GM12872 (cell line): ENCODE data around the gene PPP2R5C.

Source experiments
- TF ChIP-seq, protein P1 (sequence below): IDR thresholded peaks from 3 replicates; pipeline ENCODE4 v1.5.1; 2011; ENCODE audit warnings: low read depth, mild to moderate bottlenecking, low read length, moderate library complexity; ENCODE audit not compliant: insufficient read depth

Gene PPP2R5C

DNA sequence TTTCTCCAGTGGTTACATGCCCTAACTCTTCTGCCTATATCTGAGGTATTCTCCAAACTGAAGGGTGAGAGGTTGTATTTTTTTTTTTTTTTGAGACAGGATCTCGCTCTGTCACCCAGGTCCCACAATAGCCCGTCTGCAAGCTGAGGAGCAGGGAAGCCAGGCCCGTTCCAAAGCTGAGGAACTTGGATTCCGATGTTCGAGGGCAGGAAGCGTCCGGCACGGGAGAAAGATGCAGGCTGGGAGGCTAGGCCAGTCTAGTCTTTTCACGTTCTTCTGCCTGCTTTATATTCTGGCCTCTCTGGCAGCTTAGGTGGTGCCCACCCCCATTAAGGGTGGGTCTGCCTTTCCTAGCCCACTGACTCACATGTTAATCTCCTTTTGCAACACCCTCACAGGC, 135.8 kb downstream of the PPP2R5C start:
- TF ChIP-seq, protein P1, sequence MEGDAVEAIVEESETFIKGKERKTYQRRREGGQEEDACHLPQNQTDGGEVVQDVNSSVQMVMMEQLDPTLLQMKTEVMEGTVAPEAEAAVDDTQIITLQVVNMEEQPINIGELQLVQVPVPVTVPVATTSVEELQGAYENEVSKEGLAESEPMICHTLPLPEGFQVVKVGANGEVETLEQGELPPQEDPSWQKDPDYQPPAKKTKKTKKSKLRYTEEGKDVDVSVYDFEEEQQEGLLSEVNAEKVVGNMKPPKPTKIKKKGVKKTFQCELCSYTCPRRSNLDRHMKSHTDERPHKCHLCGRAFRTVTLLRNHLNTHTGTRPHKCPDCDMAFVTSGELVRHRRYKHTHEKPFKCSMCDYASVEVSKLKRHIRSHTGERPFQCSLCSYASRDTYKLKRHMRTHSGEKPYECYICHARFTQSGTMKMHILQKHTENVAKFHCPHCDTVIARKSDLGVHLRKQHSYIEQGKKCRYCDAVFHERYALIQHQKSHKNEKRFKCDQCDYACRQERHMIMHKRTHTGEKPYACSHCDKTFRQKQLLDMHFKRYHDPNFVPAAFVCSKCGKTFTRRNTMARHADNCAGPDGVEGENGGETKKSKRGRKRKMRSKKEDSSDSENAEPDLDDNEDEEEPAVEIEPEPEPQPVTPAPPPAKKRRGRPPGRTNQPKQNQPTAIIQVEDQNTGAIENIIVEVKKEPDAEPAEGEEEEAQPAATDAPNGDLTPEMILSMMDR: no peak

DNA sequence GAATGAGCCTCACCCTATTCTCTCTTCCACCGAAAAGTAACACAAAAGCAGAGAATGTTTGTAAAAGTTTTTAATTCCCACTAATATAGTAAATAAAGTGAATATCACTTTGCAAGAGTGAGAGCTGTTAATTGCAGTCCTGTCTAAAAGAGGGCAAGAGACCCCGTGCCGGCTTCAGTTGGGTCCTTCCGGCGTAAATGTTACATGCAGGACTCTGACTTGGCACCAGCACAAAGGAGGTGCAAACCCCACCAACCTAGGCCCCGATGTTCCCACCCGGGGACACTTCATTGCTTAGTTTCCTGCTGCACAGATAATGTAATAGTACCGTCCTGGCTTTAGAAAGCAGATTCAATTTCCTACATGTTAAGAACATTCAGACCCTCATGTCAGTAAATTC, 136.9 kb downstream of the PPP2R5C start:
- TF ChIP-seq, protein P1: no peak

DNA sequence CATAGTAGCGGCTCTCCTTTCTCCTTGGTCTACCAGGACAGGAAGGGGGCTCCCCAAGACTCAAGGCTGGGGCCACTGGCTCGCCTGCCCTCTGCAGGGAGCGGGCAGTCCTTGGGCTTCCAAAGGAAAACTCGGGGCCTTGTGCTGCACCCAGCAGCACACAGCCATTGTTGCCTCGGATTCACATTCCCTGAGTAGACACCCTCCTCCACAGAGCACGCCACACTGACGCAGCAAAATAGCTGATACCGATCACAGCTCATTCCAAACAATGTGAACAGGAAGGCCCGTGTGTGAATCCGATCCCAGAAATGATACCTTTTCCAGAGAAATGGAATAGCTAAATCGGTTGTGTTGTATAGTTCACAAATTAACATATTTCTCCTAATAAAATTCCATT, 137.8 kb downstream of the PPP2R5C start:
- TF ChIP-seq, protein P1: no peak

DNA sequence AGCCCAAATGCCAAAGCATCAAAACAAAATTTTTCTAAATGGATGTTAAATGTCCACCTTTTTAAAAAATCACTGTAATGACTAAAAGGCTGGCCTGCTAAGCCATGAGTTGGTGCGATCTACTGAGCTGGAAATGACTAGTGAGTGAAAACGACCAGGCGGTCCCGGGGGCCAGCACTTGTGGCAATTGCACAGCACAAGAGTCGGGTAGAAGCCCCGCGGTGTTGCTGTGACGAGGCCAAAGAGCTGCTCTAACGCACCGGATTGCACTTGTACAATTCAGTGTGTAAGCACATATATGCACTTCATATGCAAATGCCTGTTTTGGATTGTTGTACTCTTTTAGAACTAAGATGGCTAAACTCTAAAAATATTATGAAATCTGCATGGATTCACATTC, 138.7 kb downstream of the PPP2R5C start:
- TF ChIP-seq, protein P1: no peak

DNA sequence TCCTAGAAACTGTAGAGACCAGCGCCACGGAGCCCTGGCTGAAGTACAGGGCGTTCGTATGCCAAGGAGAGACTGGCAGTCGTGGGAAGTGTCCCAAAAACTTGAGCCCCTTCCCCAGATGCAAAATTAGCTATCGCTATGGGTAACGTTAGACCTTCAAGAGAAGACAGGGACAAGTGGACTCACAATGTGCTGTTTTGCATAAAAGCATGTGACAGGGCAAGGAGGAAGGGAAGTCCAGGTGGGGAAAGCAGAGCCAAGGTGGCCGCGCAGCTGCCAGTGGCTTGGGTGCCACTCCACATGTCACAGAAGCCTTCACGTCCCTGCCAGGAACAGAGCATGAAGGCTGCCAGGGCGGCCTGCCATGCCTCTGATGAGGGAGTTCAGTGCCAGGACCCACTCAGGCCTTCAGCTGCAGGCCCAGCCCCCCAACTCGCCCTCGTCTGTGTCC, 141.6 kb downstream of the PPP2R5C start:
- TF ChIP-seq, protein P1: no peak

DNA sequence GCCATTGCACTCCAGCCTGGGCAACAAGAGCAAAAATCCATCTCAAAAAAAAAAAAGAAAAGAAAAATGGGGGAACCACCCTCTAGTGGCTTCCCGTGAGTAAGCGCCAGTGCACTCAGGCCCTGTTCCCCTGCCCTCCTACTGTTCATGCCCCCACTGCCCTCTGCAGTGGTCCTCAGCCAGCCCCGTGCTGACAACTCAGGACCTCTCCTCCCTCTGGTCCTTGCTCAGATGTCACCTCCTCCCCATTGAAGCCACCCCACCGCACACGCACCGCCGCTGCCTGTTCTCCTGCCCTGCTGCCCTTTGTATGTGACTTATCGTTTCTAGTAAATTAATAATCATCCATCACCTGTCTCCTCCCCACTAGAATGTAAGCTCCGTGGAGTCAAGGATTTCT, 144.1 kb downstream of the PPP2R5C start:
- TF ChIP-seq, protein P1: no peak

DNA sequence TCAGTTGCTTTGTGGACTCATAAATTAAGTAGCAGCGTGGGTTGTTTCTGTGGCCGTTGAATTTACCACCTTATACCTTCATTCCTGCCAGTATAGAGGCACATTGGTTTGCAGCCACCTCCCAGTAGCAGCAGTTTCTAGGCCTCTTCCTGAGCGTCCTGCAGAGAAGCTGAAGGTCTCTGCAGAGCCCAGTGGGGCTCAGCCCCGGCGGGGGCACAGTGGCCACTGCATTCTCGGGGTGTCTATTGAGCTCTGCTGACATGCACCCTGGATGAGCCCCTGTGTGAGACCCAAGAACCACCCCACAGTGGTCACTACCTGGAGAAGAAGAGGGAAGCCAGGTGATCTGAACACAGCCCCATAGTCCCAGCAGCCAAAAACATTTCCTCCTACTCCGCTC, 145.1 kb downstream of the PPP2R5C start:
- TF ChIP-seq, protein P1: no peak

DNA sequence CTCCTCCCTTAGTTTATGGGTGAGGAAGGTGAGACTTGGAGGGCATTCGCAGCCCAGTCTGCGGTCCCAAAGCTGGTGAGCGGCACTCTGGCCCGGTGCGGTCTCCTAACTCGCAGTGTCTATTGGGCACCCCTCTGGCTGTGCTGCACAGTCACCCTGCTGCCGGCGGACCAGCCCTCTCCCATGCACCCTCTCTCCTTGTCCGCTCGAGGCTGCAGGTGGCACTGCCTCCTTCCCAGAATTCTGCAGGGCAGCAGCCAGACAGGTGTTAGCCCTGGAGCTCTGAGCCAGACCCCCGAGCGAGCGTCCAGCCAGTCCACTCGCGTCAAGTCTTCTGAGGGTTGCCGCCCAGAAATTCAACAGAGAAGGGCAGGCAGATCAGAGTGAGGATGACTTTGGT, 146.1 kb downstream of the PPP2R5C start:
- TF ChIP-seq, protein P1: no peak
